CD4-positive, CD25-positive, alpha-beta regulatory T cell (primary cell): ENCODE data around the gene KCNJ16. TPM values are rescaled to one million over a fixed set of nuclear protein-coding genes. Genes with fewer than 3 reads are reported as not detected.

Experiments used
- ATAC-seq, 2 donors: fragments of 150-1000 bp; cut with Tn5 transposase; one replicate each; pipeline ENCODE4 v1.10.0; 2021; ENCODE audit warnings: low read depth in 2 of 2, moderate number of reproducible peaks in 2 of 2, moderate library complexity in 1 of 2
- DNase-seq, 3 donors: peaks; one replicate each; pipeline versions ENCODE4 v3.0.0 to v3.0.0-alpha.2; 2012 to 2022; ENCODE audit warnings: mixed read lengths in 1 of 3
- H3K27ac ChIP-seq: one replicate; pipeline ENCODE4 v1.7.0; 2013; ENCODE audit warnings: mild to moderate bottlenecking, low read length; ENCODE audit not compliant: insufficient read depth, poor library complexity, severe bottlenecking
- H3K27me3 ChIP-seq: one replicate; pipeline ENCODE4 v1.7.0; 2013; ENCODE audit warnings: low read length; ENCODE audit not compliant: control insufficient read depth, insufficient read depth
- H3K36me3 ChIP-seq: one replicate; pipeline ENCODE4 v1.7.0; 2013; ENCODE audit warnings: mild to moderate bottlenecking, low read length, moderate library complexity; ENCODE audit not compliant: control insufficient read depth, insufficient read depth
- H3K4me1 ChIP-seq: 2 replicates; pipeline ENCODE4 v1.7.0; 2013; ENCODE audit warnings: mild to moderate bottlenecking, low read length; ENCODE audit not compliant: insufficient read depth, control insufficient read depth, poor library complexity, severe bottlenecking
- H3K4me3 ChIP-seq: one replicate; pipeline ENCODE4 v1.7.0; 2013; ENCODE audit warnings: low read depth, mild to moderate bottlenecking, low read length, moderate library complexity
- H3K9me3 ChIP-seq, 2 experiments: 1 replicate in 1 of 2; 2 replicates in 1 of 2; pipeline ENCODE4 v1.7.0; 2013; ENCODE audit warnings: low read length in 2 of 2, mild to moderate bottlenecking in 1 of 2, moderate library complexity in 1 of 2; ENCODE audit not compliant: control insufficient read depth in 2 of 2
- H3K27ac Mint-ChIP-seq, 3 donors: one replicate each; pipeline ENCODE4 v1.8.0; 2020 to 2022; ENCODE audit warnings: mild to moderate bottlenecking in 3 of 3, mixed read lengths in 3 of 3, moderate library complexity in 2 of 3
- H3K27me3 Mint-ChIP-seq: one replicate; pipeline ENCODE4 v1.8.0; 2022; ENCODE audit warnings: mild to moderate bottlenecking, mixed read lengths
- H3K36me3 Mint-ChIP-seq: one replicate; pipeline ENCODE4 v1.8.0; 2020; ENCODE audit warnings: mixed read lengths
- H3K4me1 Mint-ChIP-seq, 4 donors: one replicate each; pipeline ENCODE4 v1.8.0; 2020 to 2022; ENCODE audit warnings: mixed read lengths in 4 of 4, mild to moderate bottlenecking in 1 of 4
- H3K4me3 Mint-ChIP-seq, 4 donors: one replicate each; pipeline ENCODE4 v1.8.0; 2020 to 2022; ENCODE audit warnings: mild to moderate bottlenecking in 4 of 4, mixed read lengths in 4 of 4, moderate library complexity in 3 of 4
- H3K9me3 Mint-ChIP-seq, 7 donors: one replicate each; pipeline ENCODE4 v1.8.0; 2020 to 2022; ENCODE audit warnings: mixed read lengths in 7 of 7, mild to moderate bottlenecking in 3 of 7, moderate library complexity in 2 of 7
- polyA plus RNA-seq, 4 donors: library from polyadenylated mRNA; unstranded; fragments of 300-500 nt; fragmentation: Illumina TruSeq; gene quantifications; one replicate each; pipeline ENCODE4 v1.2.3, GENCODE V29; 2021
- total RNA-seq: library from RNA; stranded (reverse); gene quantifications from one replicate; pipeline ENCODE4 v1.2.3, GENCODE V29; 2022

KCNJ16 gene
- total and polyA plus RNA-seq, 5 donors from 2014 or later, result not detected

- DNase-seq (no peak), ATAC-seq (no peak)
- Mint-ChIP-seq H3K4me3 (no peak overlapping the region), H3K9me3 (peaks cover 0 to 3% (median 0%) of the 10 kb centered on the region in 7 donors), H3K36me3 (no peaks in the 10 kb centered on the region), H3K27ac (no peak overlapping the region), H3K27me3 (no peaks in the 10 kb centered on the region), H3K4me1 (no peaks in the 10 kb centered on the region)
- H3K36me3 ChIP-seq, result no peaks in the 10 kb centered on the region
- no peaks in the 10 kb centered on the region for H3K27me3 ChIP-seq
- no peak overlapping the region for H3K27ac ChIP-seq
- no peak overlapping the region for H3K4me3 ChIP-seq
- no peaks in the 10 kb centered on the region for H3K4me1 ChIP-seq
- H3K9me3 ChIP-seq, result no peaks in the 10 kb centered on the region
Observed at GRCh38 chr17:70078549-70078948, 3.5 kb downstream of the KCNJ16 start.

GRCh38 chr17:70078994-70079531 lies 4.0 kb downstream of the KCNJ16 start:
- no peak overlapping the region for H3K4me3 Mint-ChIP-seq
- ATAC-seq, result no peak
- Histone ChIP-seq H3K27me3 (no peaks in the 10 kb centered on the region), H3K36me3 (no peaks in the 10 kb centered on the region), H3K27ac (no peak overlapping the region), H3K4me1 (no peaks in the 10 kb centered on the region), H3K4me3 (no peak overlapping the region), H3K9me3 (no peaks in the 10 kb centered on the region)
- H3K27ac Mint-ChIP-seq, result no peak overlapping the region
- H3K4me1 Mint-ChIP-seq, result no peaks in the 10 kb centered on the region
- H3K36me3 Mint-ChIP-seq, result no peaks in the 10 kb centered on the region
- no peak for DNase-seq
- peaks cover 0 to 3% (median 0%) of the 10 kb centered on the region in 7 donors for H3K9me3 Mint-ChIP-seq
- H3K27me3 Mint-ChIP-seq, result no peaks in the 10 kb centered on the region

- no peaks in the 10 kb centered on the region for H3K4me1 Mint-ChIP-seq
- H3K4me3 Mint-ChIP-seq, result no peak overlapping the region
- no peak overlapping the region for H3K27ac Mint-ChIP-seq
- H3K36me3 ChIP-seq, result no peaks in the 10 kb centered on the region
- ATAC-seq, result no peak
- no peak overlapping the region for H3K4me3 ChIP-seq
- H3K36me3 Mint-ChIP-seq, result no peaks in the 10 kb centered on the region
- H3K27me3 Mint-ChIP-seq, result no peaks in the 10 kb centered on the region
- peaks cover 0 to 4% (median 1%) of the 10 kb centered on the region in 7 donors for H3K9me3 Mint-ChIP-seq
- no peaks in the 10 kb centered on the region for H3K9me3 ChIP-seq
- no peaks in the 10 kb centered on the region for H3K4me1 ChIP-seq
- H3K27me3 ChIP-seq, result no peaks in the 10 kb centered on the region
- H3K27ac ChIP-seq, result no peak overlapping the region
- no peak for DNase-seq
Observed at GRCh38 chr17:70080541-70081347, 5.7 kb downstream of the KCNJ16 start.

GRCh38 chr17:70081885-70082284 lies 6.9 kb downstream of the KCNJ16 start:
- peaks cover 0 to 4% (median 1%) of the 10 kb centered on the region in 7 donors for H3K9me3 Mint-ChIP-seq
- no peaks in the 10 kb centered on the region for H3K36me3 Mint-ChIP-seq
- Histone ChIP-seq H3K27ac (no peak overlapping the region), H3K27me3 (no peaks in the 10 kb centered on the region), H3K4me1 (no peaks in the 10 kb centered on the region), H3K36me3 (no peaks in the 10 kb centered on the region), H3K9me3 (no peaks in the 10 kb centered on the region), H3K4me3 (no peak overlapping the region)
- H3K27ac Mint-ChIP-seq, result no peak overlapping the region
- DNase-seq (no peak), ATAC-seq (no peak)
- H3K4me3 Mint-ChIP-seq, result no peak overlapping the region
- no peaks in the 10 kb centered on the region for H3K27me3 Mint-ChIP-seq
- H3K4me1 Mint-ChIP-seq, result no peaks in the 10 kb centered on the region

GRCh38 chr17:70084476-70084875 lies 9.5 kb downstream of the KCNJ16 start:
- Histone ChIP-seq H3K4me3 (no peak overlapping the region), H3K36me3 (no peaks in the 10 kb centered on the region), H3K27me3 (no peaks in the 10 kb centered on the region), H3K4me1 (no peaks in the 10 kb centered on the region), H3K27ac (no peak overlapping the region), H3K9me3 (no peaks in the 10 kb centered on the region)
- no peaks in the 10 kb centered on the region for H3K4me1 Mint-ChIP-seq
- H3K27me3 Mint-ChIP-seq, result no peaks in the 10 kb centered on the region
- peaks cover 0 to 4% (median 1%) of the 10 kb centered on the region in 7 donors for H3K9me3 Mint-ChIP-seq
- no peaks in the 10 kb centered on the region for H3K36me3 Mint-ChIP-seq
- DNase-seq (no peak), ATAC-seq (no peak)
- H3K27ac Mint-ChIP-seq, result no peak overlapping the region
- H3K4me3 Mint-ChIP-seq, result no peak overlapping the region

GRCh38 chr17:70086516-70086915 lies 11.5 kb downstream of the KCNJ16 start:
- ATAC-seq (no peak), DNase-seq (no peak)
- no peaks in the 10 kb centered on the region for H3K27me3 Mint-ChIP-seq
- Histone ChIP-seq H3K27ac (no peak overlapping the region), H3K27me3 (no peaks in the 10 kb centered on the region), H3K4me3 (no peak overlapping the region), H3K4me1 (no peaks in the 10 kb centered on the region), H3K36me3 (no peaks in the 10 kb centered on the region), H3K9me3 (no peaks in the 10 kb centered on the region)
- no peaks in the 10 kb centered on the region for H3K36me3 Mint-ChIP-seq
- H3K4me3 Mint-ChIP-seq, result no peak overlapping the region
- no peak overlapping the region for H3K27ac Mint-ChIP-seq
- H3K4me1 Mint-ChIP-seq, result no peaks in the 10 kb centered on the region
- peaks cover 0 to 4% (median 2%) of the 10 kb centered on the region in 7 donors for H3K9me3 Mint-ChIP-seq

GRCh38 chr17:70089513-70090148 lies 14.6 kb downstream of the KCNJ16 start:
- no peak overlapping the region for H3K27ac Mint-ChIP-seq
- Histone ChIP-seq H3K27ac (no peak overlapping the region), H3K36me3 (no peaks in the 10 kb centered on the region), H3K27me3 (no peaks in the 10 kb centered on the region), H3K4me1 (no peaks in the 10 kb centered on the region), H3K9me3 (no peaks in the 10 kb centered on the region), H3K4me3 (no peak overlapping the region)
- ATAC-seq (no peak), DNase-seq (no peak)
- H3K36me3 Mint-ChIP-seq, result no peaks in the 10 kb centered on the region
- peaks cover 0 to 4% (median 0%) of the 10 kb centered on the region in 7 donors for H3K9me3 Mint-ChIP-seq
- H3K4me3 Mint-ChIP-seq, result no peak overlapping the region
- H3K27me3 Mint-ChIP-seq, result no peaks in the 10 kb centered on the region
- H3K4me1 Mint-ChIP-seq, result no peaks in the 10 kb centered on the region
